ENCODE results near the gene LSM14B.

DNA sequence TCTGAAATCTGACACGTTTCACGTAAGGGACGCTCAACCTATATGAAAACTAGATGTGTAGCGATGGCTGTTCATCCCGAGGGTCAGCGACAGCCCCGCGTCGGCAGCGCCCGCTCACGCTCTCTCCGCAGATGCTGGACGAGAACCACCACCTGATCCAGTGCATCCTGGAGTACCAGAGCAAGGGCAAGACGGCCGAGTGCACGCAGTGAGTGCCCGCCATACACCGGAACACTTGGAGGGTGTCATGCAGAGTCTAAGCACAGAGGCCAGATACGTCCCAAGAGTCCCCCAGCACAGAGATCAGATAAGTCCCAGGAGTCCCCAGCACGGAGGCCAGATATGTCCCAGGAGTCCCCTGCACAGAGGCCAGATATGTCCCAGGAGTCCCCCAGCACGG lies 36.3 kb downstream of the LSM14B start:
- TF ChIP-seq, protein P1, sequence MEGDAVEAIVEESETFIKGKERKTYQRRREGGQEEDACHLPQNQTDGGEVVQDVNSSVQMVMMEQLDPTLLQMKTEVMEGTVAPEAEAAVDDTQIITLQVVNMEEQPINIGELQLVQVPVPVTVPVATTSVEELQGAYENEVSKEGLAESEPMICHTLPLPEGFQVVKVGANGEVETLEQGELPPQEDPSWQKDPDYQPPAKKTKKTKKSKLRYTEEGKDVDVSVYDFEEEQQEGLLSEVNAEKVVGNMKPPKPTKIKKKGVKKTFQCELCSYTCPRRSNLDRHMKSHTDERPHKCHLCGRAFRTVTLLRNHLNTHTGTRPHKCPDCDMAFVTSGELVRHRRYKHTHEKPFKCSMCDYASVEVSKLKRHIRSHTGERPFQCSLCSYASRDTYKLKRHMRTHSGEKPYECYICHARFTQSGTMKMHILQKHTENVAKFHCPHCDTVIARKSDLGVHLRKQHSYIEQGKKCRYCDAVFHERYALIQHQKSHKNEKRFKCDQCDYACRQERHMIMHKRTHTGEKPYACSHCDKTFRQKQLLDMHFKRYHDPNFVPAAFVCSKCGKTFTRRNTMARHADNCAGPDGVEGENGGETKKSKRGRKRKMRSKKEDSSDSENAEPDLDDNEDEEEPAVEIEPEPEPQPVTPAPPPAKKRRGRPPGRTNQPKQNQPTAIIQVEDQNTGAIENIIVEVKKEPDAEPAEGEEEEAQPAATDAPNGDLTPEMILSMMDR (IDR thresholded peaks at IDR 0.05; ENCODE audit: borderline replicate concordance, extremely low read depth, low read length, poor library complexity, severe bottlenecking) = no peak
- no peak for TF ChIP-seq EZH2 (IDR thresholded peaks at IDR 0.05; ENCODE audit: borderline replicate concordance, low read depth, low read length, severe bottlenecking)
